Prostate gland (tissue), 2 donors: Measurements from ENCODE around the gene PGPEP1. TPM values are rescaled to one million over a fixed set of nuclear protein-coding genes. Genes with fewer than 3 reads are reported as not detected.

ENCODE experiments used
- DNase-seq: peaks from one replicate; pipeline ENCODE4 v3.0.0-alpha.2; 2019; ENCODE audit warnings: low spot score
- H3K27ac ChIP-seq, 2 donors: fragments of 200-600 bp; sonication (generic); 2 replicates each; pipeline ENCODE4 v1.5.1; 2017 to 2019
- H3K27me3 ChIP-seq: fragments of 200-600 bp; sonication (generic); replicated peaks from 2 replicates; pipeline ENCODE4 v1.5.1; 2019; ENCODE audit not compliant: insufficient read depth
- H3K36me3 ChIP-seq, 2 donors: fragments of 200-600 bp; sonication (generic); 1 replicate in 1 of 2; 2 replicates in 1 of 2; pipeline versions ENCODE4 v1.5.1 to v1.8.1; 2017 to 2019
- H3K4me1 ChIP-seq: fragments of 200-600 bp; sonication (generic); replicated peaks from 2 replicates; pipeline ENCODE4 v1.5.1; 2019
- H3K4me3 ChIP-seq, 2 donors: fragments of 200-600 bp; sonication (generic); 2 replicates each; pipeline ENCODE4 v1.5.1; 2017 to 2019
- H3K9me3 ChIP-seq: fragments of 200-600 bp; sonication (generic); 2 replicates; pipeline ENCODE4 v1.5.1; 2017
- CTCF ChIP-seq, 4 experiments: fragments of 200-600 bp in 2 of 4; fragments of 450-650 bp in 2 of 4; sonication (generic) in 2 of 4; IDR thresholded peaks; 1 replicate in 3 of 4; 2 replicates in 1 of 4; pipeline ENCODE4 v1.5.1; 2016 to 2019; ENCODE audit warnings: antibody characterized with exemption in 4 of 4, mild to moderate bottlenecking in 2 of 4, moderate library complexity in 2 of 4
- POLR2A ChIP-seq: fragments of 450-650 bp; IDR thresholded peaks from one replicate; pipeline ENCODE4 v1.6.1; 2016; ENCODE audit warnings: antibody characterized with exemption, mild to moderate bottlenecking
- POLR2AphosphoS5 ChIP-seq: sonication (generic); formaldehyde crosslinking; IDR thresholded peaks from one replicate; pipeline ENCODE4 v1.6.1; 2017; ENCODE audit warnings: antibody characterized with exemption
- WGBS: methylation state at CpG from one replicate; pipeline ENCODE4 v1.1.5; 2018; 5-methylcytosine and 5-hydroxymethylcytosine counted together
- intact Hi-C: fragments of 100-400 bp; cut with DNase I; formaldehyde crosslinking; loops from one replicate; pipeline ENCODE4 v1.14.2; 2022
- total RNA-seq, 2 donors: library from RNA; depleted of rRNA; stranded (reverse); fragments of >200 nt; gene quantifications; one replicate each; pipeline ENCODE4 v1.1.0, GENCODE V29; 2016

Gene PGPEP1
- total RNA-seq, 2 donors from 2014 or later = 18.0 to 37.3 TPM

- 84% methylated on average over 20 of the region's 20 CpGs for WGBS
- DNase-seq = no peak
- Histone ChIP-seq H3K9me3 (no peaks in the 10 kb centered on the region), H3K36me3 (peaks cover 0 to 18% of the 10 kb centered on the region in 2 donors), H3K27ac (peak overlapping the region in 1 of 2 donors; percentile 95), H3K27me3 (no peaks in the 10 kb centered on the region), H3K4me3 (no peak overlapping the region), H3K4me1 (peaks cover 5% of the 10 kb centered on the region)
- TF ChIP-seq POLR2AphosphoS5 (no peak), CTCF (IDR thresholded peaks at IDR 0.05) (no peak), POLR2A (no peak)
- intact Hi-C loops = no loop called here
Measured at GRCh38 chr19:18308051-18308947, 32.1 kb upstream of the PGPEP1 start.

- Histone ChIP-seq H3K27me3 (no peaks in the 10 kb centered on the region), H3K4me3 (no peak overlapping the region), H3K36me3 (peaks cover 0 to 18% of the 10 kb centered on the region in 2 donors), H3K9me3 (no peaks in the 10 kb centered on the region), H3K27ac (no peak overlapping the region), H3K4me1 (peaks cover 5% of the 10 kb centered on the region)
- 81% methylated on average over 7 of the region's 7 CpGs for WGBS
- intact Hi-C loops = no loop called here
- TF ChIP-seq POLR2A (no peak), POLR2AphosphoS5 (no peak), CTCF (IDR thresholded peaks at IDR 0.05) (no peak)
- no peak for DNase-seq
Measured at GRCh38 chr19:18308948-18309325, 31.5 kb upstream of the PGPEP1 start.

GRCh38 chr19:18309525-18310064, 30.8 kb upstream of the PGPEP1 start:
- 90% methylated on average over 27 of the region's 33 CpGs for WGBS
- no peak for TF ChIP-seq POLR2A
- TF ChIP-seq POLR2AphosphoS5 = no peak
- no peak for TF ChIP-seq CTCF (IDR thresholded peaks at IDR 0.05)
- Histone ChIP-seq H3K36me3 (peaks cover 0 to 18% of the 10 kb centered on the region in 2 donors), H3K9me3 (no peaks in the 10 kb centered on the region), H3K4me1 (peaks cover 5% of the 10 kb centered on the region), H3K27ac (no peak overlapping the region), H3K4me3 (no peak overlapping the region), H3K27me3 (no peaks in the 10 kb centered on the region)
- DNase-seq = no peak
- intact Hi-C loops = no loop called here

GRCh38 chr19:18310118-18310909, 30.1 kb upstream of the PGPEP1 start:
- Histone ChIP-seq H3K36me3 (peaks cover 0 to 18% of the 10 kb centered on the region in 2 donors), H3K27ac (no peak overlapping the region), H3K27me3 (no peaks in the 10 kb centered on the region), H3K4me3 (no peak overlapping the region), H3K9me3 (no peaks in the 10 kb centered on the region), H3K4me1 (no peaks in the 10 kb centered on the region)
- intact Hi-C loops = no loop called here
- no peak for TF ChIP-seq POLR2AphosphoS5
- no peak for TF ChIP-seq POLR2A
- TF ChIP-seq CTCF (IDR thresholded peaks at IDR 0.05) = no peak
- no peak for DNase-seq
- WGBS = 86% methylated on average over 22 of the region's 23 CpGs
